Fibroblast of lung (primary cell): ENCODE results near the gene ABI3.

ENCODE experiments used
- EZH2 ChIP-seq: IDR thresholded peaks from 2 replicates; pipeline ENCODE4 v1.5.1; 2012; ENCODE audit warnings: low read length, control low read depth, mild to moderate bottlenecking; ENCODE audit errors: missing control alignments
- TF ChIP-seq, protein P1 (sequence below), 2 donors: IDR thresholded peaks in 1 of 2; conservative IDR thresholded peaks in 1 of 2; 1 replicate in 1 of 2; 2 replicates in 1 of 2; pipeline ENCODE4 v1.5.1; 2011 to 2012; ENCODE audit warnings: low read length in 2 of 2, control low read depth in 1 of 2, inconsistent platforms in 1 of 2, low read depth in 1 of 2, mild to moderate bottlenecking in 1 of 2

DNA sequence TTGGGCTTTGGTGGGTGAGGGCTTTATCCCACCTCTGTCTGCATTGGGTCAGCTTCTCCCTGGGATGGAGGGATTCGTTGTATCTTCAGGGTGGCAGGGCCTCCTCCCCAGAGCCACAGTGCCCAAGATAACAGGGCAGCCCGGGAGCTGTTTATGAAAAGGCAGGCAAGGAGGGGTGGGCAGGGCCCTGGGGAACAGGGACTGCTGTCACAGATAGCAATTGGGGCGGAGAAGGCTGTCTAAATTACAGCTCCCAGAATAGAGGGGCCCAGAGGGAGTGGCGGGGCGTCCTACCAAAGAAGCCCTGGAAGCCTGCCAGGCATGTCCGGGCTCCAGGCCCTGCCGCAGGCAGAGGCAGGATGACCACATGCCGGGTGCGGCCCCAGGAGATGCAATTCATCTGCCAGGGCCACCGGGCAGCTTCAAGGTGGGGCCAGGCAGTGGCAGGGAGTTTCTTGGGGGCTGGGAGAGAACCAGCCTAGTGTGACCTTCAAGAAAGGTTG is 38.8 kb downstream of the ABI3 start:
- TF ChIP-seq, protein P1, sequence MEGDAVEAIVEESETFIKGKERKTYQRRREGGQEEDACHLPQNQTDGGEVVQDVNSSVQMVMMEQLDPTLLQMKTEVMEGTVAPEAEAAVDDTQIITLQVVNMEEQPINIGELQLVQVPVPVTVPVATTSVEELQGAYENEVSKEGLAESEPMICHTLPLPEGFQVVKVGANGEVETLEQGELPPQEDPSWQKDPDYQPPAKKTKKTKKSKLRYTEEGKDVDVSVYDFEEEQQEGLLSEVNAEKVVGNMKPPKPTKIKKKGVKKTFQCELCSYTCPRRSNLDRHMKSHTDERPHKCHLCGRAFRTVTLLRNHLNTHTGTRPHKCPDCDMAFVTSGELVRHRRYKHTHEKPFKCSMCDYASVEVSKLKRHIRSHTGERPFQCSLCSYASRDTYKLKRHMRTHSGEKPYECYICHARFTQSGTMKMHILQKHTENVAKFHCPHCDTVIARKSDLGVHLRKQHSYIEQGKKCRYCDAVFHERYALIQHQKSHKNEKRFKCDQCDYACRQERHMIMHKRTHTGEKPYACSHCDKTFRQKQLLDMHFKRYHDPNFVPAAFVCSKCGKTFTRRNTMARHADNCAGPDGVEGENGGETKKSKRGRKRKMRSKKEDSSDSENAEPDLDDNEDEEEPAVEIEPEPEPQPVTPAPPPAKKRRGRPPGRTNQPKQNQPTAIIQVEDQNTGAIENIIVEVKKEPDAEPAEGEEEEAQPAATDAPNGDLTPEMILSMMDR (conservative IDR thresholded peaks at IDR 0.05 in 1 of 2, IDR thresholded peaks at IDR 0.05 in 1 of 2; ENCODE audit: low read depth in 1 of 2, low read length in 2 of 2), result no peak
- no peak for TF ChIP-seq EZH2
